Epidermal melanocyte (primary cell): Measurements from ENCODE around the gene SH2B2.
"Not testable (repeated sequence)": the region's sequence is repeated elsewhere in the genome, so short reads cannot be mapped to it uniquely, and the experiment has no call there.

Experiments used
- DNase-seq: peaks from one replicate; pipeline ENCODE4 v3.0.0; 2011; ENCODE audit warnings: low spot score; ENCODE audit not compliant: insufficient read length

The SH2B2 gene

DNA sequence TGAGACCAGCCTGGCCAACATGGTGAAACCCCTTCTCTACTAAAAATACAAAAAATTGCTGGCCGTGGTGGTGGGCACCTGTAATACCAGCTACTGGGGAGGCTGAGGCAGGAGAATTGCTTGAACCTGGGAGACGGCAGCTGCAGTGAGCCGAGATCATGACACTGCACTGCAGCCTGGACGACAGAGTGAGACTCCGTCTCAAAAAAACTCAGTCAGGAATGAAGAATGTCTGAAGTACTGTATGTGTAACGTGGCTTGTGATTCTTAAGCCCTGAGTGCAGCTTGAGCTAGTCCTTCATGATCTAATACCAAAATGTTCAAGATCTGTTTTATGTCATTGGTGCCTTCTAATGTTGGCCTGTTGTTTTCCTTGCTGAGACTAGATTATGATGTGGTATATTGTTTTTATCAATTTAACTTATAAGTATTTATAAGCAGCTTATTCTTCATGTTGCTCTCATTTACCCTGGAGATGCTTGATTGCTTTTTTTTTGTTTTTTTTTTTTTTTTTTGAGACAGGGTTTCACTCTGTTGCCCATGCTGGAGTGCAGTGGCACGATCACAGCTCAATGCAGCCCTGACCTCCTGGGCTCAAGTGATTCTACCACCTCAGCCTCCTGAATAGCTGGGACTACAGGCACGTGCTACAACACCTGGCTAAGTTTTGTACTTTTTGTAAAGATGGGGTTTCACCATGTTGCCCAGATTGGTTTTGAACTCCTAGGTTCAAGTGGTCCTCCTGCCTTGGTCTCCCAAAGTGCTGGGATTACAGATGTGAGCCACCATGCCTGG, 44.2 kb downstream of the SH2B2 start:
- DNase-seq = not testable (repeated sequence)

DNA sequence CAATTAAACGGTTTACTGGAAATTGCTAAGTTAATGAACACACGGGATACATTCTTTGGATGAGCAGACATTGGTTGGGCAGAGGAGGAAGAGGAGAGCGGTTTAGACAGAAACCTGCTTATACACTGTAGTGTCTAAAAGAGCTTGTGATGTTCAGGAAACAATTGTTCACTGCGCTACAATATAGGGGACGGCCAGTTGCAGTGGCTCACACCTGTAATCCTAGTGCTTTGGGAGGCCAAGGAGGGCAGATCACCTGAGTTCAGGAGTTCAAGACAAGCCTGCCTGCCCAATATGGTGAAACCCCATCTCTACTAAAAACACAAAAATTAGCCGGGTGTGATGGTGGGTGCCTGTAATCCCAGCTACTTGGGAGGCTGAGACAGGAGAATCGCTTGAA, 48.9 kb downstream of the SH2B2 start:
- not testable (repeated sequence) for DNase-seq

DNA sequence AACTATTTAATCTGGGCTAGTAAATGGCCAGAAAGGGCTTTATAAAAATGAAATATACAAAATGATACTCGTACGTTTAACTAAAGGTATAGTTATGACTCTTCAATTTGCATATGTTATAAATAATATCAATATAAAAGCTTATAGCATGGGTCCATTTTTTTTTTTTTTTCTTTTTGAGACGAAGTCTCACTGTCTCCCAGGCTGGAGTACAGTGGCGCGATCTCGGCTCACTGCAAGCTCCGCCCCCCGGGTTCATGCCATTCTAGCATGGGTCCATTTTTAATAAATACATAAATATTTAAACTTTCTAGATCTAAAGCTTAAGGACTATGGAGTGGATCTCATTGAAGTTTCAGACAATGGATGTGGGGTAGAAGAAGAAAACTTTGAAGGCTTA, 50.3 kb downstream of the SH2B2 start:
- not testable (repeated sequence) for DNase-seq

DNA sequence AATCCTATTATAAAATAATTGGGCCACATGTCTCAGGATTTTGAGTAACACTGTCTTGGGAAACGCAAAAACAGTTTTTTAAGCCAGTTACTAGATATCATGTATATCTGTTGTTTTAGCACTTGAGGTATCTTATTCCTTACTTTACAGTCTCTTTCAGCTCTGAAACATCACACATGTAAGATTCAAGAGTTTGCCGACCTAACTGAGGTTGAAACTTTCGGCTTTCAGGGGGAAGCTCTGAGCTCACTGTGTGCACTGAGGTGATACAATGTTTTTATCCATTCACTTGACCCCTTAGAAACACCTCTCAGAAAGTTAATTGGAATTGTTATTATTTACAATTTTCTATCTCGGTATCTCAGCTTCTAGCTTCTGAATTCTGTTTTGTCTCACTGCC, 50.8 kb downstream of the SH2B2 start:
- not testable (repeated sequence) for DNase-seq

DNA sequence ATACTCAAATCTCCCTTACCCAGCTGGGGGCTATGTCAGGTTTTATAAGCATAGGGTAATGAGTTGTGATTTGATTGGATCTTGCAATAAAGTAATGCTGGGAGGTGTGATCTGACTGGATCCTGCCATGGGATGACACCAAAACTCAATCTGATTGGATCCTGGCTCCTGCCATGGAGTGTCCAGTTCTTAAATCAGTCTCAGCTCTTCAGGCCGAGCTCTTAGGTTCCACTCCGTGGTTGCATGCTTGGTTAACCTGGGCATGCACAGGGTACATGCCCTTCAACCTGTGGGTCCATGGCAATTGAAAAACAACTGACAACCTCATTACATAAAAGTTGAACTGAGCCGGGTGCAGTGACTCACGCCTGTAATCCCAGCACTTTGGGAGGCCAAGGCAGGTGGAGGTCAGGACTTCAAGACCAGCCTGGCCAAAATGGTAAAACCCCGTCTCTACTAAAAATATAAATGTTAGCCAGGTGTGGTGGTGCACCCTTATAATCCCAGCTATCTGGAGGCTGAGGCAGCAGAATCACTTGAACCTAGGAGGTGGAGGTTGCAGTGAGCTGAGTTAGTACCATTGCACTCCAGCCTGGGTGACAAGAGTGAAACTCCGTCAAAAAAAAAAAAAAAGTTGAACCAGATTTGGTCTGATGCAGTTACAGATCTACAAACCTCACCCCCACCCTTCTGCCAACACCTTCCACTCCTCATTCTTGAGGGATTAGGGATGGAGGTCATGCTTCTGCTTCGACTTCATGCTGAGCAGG, 54.1 kb downstream of the SH2B2 start:
- not testable (repeated sequence) for DNase-seq

DNA sequence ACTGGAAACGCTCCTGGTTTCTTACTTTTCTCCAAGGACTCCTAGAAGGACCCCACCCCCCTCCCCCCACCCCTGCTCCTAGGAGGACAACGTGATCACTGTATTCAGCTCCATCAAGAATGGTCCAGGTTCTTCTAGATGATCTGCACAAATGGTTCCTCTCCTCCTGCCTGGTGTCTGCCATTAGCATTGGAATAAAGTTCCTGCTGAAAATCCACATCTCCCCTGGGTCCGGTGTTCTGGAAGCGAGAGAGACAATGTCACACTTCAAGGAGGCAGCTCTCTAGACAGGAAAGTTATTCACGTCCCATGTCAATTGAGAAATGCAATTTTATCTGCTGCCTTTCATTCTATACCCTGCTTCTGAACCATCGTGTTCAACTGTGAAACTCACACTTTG, 60.3 kb downstream of the SH2B2 start:
- not testable (repeated sequence) for DNase-seq

DNA sequence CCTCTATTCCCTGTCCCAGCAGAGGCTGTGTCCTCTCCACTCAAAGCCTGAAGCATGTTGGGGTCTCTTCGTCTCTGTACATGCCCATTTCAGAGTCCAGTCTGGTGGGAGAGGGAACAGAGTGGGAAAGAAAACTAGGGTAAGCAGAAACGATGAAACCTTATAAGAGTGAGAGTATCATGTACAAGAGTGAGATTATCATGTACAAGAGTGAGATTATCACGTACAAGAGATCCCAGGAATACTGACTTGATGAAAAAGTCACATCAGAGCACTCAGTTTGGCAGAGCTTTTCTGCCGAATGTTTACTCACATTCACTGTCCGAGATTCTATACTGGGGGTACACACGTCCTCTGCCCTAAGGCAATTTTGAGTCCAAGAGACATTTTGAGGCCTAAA, 69.7 kb downstream of the SH2B2 start, which contains the start of gene SPDYE6:
TSS of gene SPDYE6 (minus strand) at position 101 of the 400 bp plus-strand sequence. CDS start 421 bp downstream, outside the sequence.
- not testable (repeated sequence) for DNase-seq

DNA sequence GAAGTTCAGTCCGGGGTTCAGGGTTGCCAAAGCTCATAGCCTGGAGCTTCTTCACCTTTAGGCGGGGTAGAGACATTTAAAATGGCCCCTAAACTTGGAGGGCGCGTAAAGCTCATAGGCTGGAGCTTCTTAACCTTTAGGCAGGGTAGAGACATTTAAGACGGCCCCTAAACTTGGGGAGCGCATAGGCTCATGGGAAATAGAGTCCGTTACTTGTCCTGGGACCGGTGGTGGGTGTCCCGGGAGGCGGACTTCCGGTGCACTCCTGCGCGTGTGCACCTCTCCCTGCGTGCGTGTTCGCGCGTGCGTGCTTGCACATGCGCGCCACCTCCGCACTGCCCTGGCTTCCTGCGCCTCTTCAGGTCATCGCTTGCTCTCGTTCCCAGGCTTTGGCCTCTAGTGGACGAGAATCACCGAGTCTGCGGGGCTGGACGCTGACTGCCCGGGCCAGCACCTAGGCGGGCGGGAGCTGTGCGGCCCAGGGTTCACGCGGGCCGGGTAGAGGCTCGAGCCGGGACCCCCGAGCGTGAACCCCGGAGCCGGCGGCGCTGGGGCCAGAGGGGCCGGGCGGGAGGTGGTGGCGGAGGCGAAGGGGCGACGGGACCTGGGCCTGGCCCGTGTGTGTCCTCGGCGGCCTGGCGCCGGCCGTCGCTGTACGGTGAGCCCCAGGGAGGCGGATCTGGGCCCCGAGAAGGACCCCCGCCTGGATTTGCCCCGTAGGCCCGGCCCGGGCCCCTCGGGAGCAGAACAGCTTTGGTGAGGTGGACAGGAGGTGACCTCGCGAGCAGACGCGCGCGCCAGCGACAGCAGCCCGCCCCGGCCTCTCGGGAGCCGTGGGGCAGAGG, 77.1 kb downstream of the SH2B2 start:
- DNase-seq = peak; percentile 81

DNA sequence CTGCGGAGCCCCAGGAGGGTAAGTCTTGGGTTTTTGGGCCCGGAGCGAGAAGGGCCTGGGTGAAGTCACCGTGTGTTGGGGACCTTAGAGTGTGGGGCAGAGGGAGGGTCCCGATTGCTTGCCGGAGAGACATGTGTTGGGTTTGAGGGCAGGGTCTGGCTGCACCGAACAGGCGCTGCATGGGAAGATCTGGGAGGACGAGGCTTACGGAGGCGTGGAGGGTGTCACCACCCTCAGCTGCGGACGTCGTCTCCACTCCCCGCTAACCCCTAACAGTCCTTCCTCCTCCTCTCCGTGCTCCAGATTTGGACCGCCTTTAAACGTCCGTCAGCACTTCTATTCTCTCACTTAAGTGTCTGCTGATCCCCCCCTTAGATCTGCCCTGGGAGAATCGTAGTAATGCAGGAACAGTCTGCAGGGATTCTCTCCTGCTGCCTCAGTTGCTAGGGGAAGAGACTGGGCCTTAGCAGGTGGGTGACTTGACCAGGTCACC, 77.8 kb downstream of the SH2B2 start:
- DNase-seq = not testable (repeated sequence)

DNA sequence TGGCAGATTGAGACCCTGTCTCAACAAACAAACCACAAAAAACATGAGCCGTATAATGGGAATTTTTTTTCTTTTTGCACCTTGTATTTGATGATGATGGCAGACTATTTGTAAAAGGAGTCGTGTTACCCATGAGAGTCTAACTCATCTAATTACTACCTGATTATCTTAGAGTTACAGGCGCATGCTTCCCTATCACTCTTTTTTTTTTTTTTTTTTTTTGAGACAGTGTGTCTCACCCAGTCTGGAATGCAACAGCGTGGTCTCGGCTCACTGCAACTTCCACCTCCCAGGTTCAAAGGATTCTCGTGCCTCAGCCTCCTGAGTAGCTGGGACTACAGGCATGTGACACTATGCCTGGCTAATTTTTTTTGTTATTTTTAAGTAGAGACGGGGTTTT, 78.7 kb downstream of the SH2B2 start:
- not testable (repeated sequence) for DNase-seq

DNA sequence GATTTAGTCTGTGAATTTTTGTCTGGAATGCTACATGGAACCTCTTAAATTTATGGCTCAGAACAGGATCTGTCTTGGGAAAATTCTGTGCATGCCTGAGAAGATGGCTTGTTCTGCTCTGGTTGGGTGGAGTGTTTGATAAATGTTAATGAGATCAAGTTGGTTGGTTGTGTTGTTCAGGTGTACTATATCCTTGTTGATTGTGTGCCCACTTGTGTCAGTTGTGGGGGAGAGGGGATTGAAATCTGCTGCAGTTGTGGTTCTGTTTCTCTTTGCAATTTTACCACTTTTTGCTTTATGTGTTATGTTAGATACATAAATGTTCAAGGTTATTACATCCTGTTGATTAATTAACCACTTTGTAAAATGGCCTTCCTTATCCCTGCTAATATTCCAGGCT, 83.4 kb downstream of the SH2B2 start:
- DNase-seq = not testable (repeated sequence)
